DOHH2 (cell line): ENCODE data around the gene PRKAA1.
"Not testable (repeated sequence)": the region's sequence is repeated elsewhere in the genome, so short reads cannot be mapped to it uniquely, and the experiment has no call there.

Experiments
- H3F3A ChIP-seq: fragments of 200-600 bp; sonication (generic), shearing (Covaris generic); 2 replicates; pipeline ENCODE4 v1.6.0; 2016; ENCODE audit warnings: antibody characterized with exemption, mild to moderate bottlenecking; ENCODE audit not compliant: control insufficient read depth, insufficient read depth
- H3K27ac ChIP-seq: fragments of 200-600 bp; sonication (generic); 2 replicates; pipeline ENCODE4 v1.5.1; 2014; ENCODE audit warnings: low read depth, mild to moderate bottlenecking, low read length, moderate library complexity
- H3K27me3 ChIP-seq: fragments of 200-600 bp; sonication (generic); 2 replicates; pipeline ENCODE4 v1.6.1; 2014; ENCODE audit warnings: mild to moderate bottlenecking, low read length, mixed read lengths; ENCODE audit not compliant: control insufficient read depth
- H3K36me3 ChIP-seq: fragments of 200-600 bp; sonication (generic); 2 replicates; pipeline ENCODE4 v1.6.1; 2014; ENCODE audit warnings: mild to moderate bottlenecking, low read length, moderate library complexity, mixed read lengths; ENCODE audit not compliant: control insufficient read depth
- H3K4me1 ChIP-seq: fragments of 200-600 bp; sonication (generic); 2 replicates; pipeline ENCODE4 v1.6.1; 2014; ENCODE audit warnings: mild to moderate bottlenecking, low read length, mixed read lengths; ENCODE audit not compliant: control insufficient read depth
- H3K4me2 ChIP-seq: fragments of 200-600 bp; sonication (generic); 2 replicates; pipeline ENCODE4 v1.6.0; 2014; ENCODE audit warnings: mild to moderate bottlenecking, low read length, moderate library complexity
- H3K4me3 ChIP-seq: fragments of 200-600 bp; sonication (generic); 2 replicates; pipeline ENCODE4 v1.5.1; 2014; ENCODE audit warnings: mild to moderate bottlenecking, low read length, mixed read lengths
- H3K79me2 ChIP-seq: fragments of 200-600 bp; sonication (generic); 2 replicates; pipeline ENCODE4 v1.6.1; 2014; ENCODE audit warnings: mild to moderate bottlenecking, low read length, mixed read lengths; ENCODE audit not compliant: control insufficient read depth
- H3K9me2 ChIP-seq: fragments of 200-600 bp; sonication (generic); replicated peaks from 2 replicates; pipeline ENCODE4 v1.6.1; 2014; ENCODE audit warnings: mild to moderate bottlenecking, low read length, mixed read lengths; ENCODE audit not compliant: control insufficient read depth
- H3K9me3 ChIP-seq: fragments of 200-600 bp; sonication (generic); 2 replicates; pipeline ENCODE4 v1.6.1; 2014; ENCODE audit warnings: antibody characterized with exemption, low read length, mixed read lengths; ENCODE audit not compliant: control insufficient read depth, insufficient read depth
- H4K20me1 ChIP-seq: fragments of 200-600 bp; sonication (generic); 2 replicates; pipeline ENCODE4 v1.6.0; 2014; ENCODE audit warnings: low read depth, mild to moderate bottlenecking, antibody characterized with exemption, low read length, moderate library complexity; ENCODE audit not compliant: control insufficient read depth, insufficient read depth
- CTCF ChIP-seq: fragments of 200-600 bp; sonication (generic); IDR thresholded peaks from one replicate; pipeline ENCODE4 v1.5.1; 2014; ENCODE audit warnings: antibody characterized with exemption, mild to moderate bottlenecking, low read depth, low read length; ENCODE audit not compliant: poor library complexity, severe bottlenecking
- EZH2phosphoT487 ChIP-seq: fragments of 200-600 bp; sonication (generic); IDR thresholded peaks from 2 replicates; pipeline ENCODE4 v1.6.1; 2017; ENCODE audit warnings: borderline replicate concordance, mild to moderate bottlenecking, antibody characterized with exemption, low read length, moderate library complexity, mixed read lengths

The PRKAA1 gene

DNA sequence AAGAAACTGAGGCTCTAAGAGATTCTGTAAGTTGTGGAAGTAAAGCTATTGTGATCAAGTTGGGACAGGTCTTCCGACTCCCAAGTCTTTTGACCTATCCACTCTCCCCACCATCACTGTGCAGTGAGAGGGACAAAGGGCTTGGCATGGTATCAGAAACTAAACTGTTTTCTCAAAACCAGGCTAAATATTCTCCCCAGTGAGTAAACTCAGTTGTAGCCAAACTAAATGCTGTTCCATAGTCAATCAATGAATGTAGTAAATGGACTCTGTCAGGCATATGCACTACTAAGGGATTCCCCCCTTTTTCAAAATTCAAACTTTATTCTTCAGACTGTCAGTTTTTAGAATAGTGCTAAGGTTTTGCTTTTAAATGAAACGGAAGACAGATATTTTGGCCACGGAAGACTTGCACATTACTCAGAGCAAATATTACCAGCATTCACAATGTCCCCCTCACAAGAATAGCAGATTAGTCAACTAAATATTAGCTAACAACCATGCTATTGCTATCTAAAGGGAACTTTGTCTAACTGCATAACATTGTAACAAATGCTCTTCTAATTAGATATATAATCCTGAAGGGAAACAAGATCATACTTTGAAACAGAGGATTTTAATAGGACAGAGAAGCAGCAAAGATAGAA, 7.1 kb downstream of the PRKAA1 start:
- no peak overlapping the region for H3K4me2 ChIP-seq
- H3K27me3 ChIP-seq, result no peaks in the 10 kb centered on the region
- no peak overlapping the region for H3K27ac ChIP-seq
- H3K79me2 ChIP-seq, result peaks cover 98% of the 10 kb centered on the region
- no peaks in the 10 kb centered on the region for H3K9me2 ChIP-seq
- H3K4me3 ChIP-seq, result no peak overlapping the region
- H3K9me3 ChIP-seq, result 0 out of 2 replicates have a peak, but pooled peaks cover 5% of the 10 kb centered on the region
- peaks cover under 1% of the 10 kb centered on the region; the same call in 1 of the 2 replicates for H4K20me1 ChIP-seq
- peaks cover 4% of the 10 kb centered on the region; the same call in 1 of the 2 replicates for H3K4me1 ChIP-seq
- H3F3A ChIP-seq, result no peaks in the 10 kb centered on the region
- TF ChIP-seq CTCF (no peak), EZH2phosphoT487 (no peak)
- peaks cover 30% of the 10 kb centered on the region for H3K36me3 ChIP-seq

- not testable (repeated sequence) for H3K4me2 ChIP-seq
Measured at GRCh38 chr5:40788941-40789340, 9.2 kb downstream of the PRKAA1 start.

GRCh38 chr5:40787986-40788385, 10.2 kb downstream of the PRKAA1 start:
- Histone ChIP-seq H3K27me3 (no peaks in the 10 kb centered on the region), H3K27ac (no peak overlapping the region), H3K9me3 (0 out of 2 replicates have a peak, but pooled peaks cover 5% of the 10 kb centered on the region), H3K4me1 (peaks cover 4% of the 10 kb centered on the region; the same call in 1 of the 2 replicates), H3K79me2 (peaks cover 96% of the 10 kb centered on the region), H3F3A (no peaks in the 10 kb centered on the region), H3K4me2 (no peak overlapping the region), H3K9me2 (no peaks in the 10 kb centered on the region), H3K4me3 (no peak overlapping the region), H4K20me1 (peaks cover 8% of the 10 kb centered on the region; the same call in 1 of the 2 replicates), H3K36me3 (peaks cover 21% of the 10 kb centered on the region)
- TF ChIP-seq EZH2phosphoT487 (no peak), CTCF (no peak)

More at GRCh38 chr5:40788941-40789340, 9.2 kb downstream of the PRKAA1 start:
- not testable (repeated sequence) for H3K27ac ChIP-seq, H3K9me2 ChIP-seq, H4K20me1 ChIP-seq, H3K4me1 ChIP-seq, H3F3A ChIP-seq, H3K9me3 ChIP-seq, H3K27me3 ChIP-seq, H3K4me3 ChIP-seq
- Histone ChIP-seq H3K36me3 (peaks cover 21% of the 10 kb centered on the region), H3K79me2 (peaks cover 96% of the 10 kb centered on the region)

DNA sequence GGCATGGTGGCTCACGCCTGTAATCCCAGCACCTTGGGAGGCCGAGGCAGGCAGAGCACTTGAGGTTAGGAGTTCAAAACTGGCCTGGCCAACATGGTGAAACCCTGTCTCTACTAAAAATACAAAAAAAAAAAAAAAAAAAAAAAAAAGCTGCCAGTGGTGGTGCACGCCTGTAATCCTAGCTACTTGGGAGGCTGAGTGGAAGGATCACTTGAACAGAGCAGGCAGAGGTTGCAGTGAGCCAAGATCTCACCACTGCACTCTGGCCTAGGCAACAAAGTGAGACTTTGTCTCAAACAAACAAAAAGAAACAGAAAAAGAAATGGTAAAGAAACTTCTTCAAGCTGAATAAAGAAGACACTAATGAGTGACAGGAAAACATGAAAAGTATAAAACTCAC, 11.5 kb downstream of the PRKAA1 start:
- H4K20me1 ChIP-seq, H3K4me2 ChIP-seq, H3K27ac ChIP-seq, H3F3A ChIP-seq, H3K9me3 ChIP-seq, H3K4me1 ChIP-seq, H3K9me2 ChIP-seq, H3K27me3 ChIP-seq, H3K4me3 ChIP-seq: not testable (repeated sequence)
- Histone ChIP-seq H3K36me3 (peaks cover 21% of the 10 kb centered on the region), H3K79me2 (peaks cover 96% of the 10 kb centered on the region)
